CD14-positive monocyte (primary cell): ENCODE data around the gene ROBO3. TPM values are rescaled to one million over a fixed set of nuclear protein-coding genes. Genes with fewer than 3 reads are reported as not detected.

Source experiments
- DNase-seq, 3 donors: peaks; one replicate each; pipeline ENCODE4 v3.0.0-alpha.2; 2011 to 2022
- H2AFZ ChIP-seq: 2 replicates; pipeline ENCODE4 v1.6.0; 2012; ENCODE audit warnings: mild to moderate bottlenecking, low read depth, low read length, inconsistent platforms; ENCODE audit not compliant: insufficient read depth, poor library complexity, severe bottlenecking
- H3K27ac ChIP-seq, 2 donors: 1 replicate in 1 of 2; 2 replicates in 1 of 2; pipeline ENCODE4 v1.5.1; 2012 to 2013; ENCODE audit warnings: low read length in 2 of 2, control low read depth in 1 of 2, inconsistent platforms in 1 of 2, low read depth in 1 of 2, mild to moderate bottlenecking in 1 of 2
- H3K27me3 ChIP-seq, 2 donors: one replicate each; pipeline versions ENCODE4 v1.6.0 to v1.6.1; 2011 to 2013; ENCODE audit warnings: low read length in 2 of 2; ENCODE audit not compliant: control insufficient read depth in 2 of 2, insufficient read depth in 2 of 2
- H3K36me3 ChIP-seq, 2 donors: replicated peaks in 1 of 2; 1 replicate in 1 of 2; 2 replicates in 1 of 2; pipeline versions ENCODE4 v1.5.1 to v1.6.1; 2012 to 2013; ENCODE audit warnings: low read length in 2 of 2, control low read depth in 1 of 2, inconsistent platforms in 1 of 2, mild to moderate bottlenecking in 1 of 2; ENCODE audit not compliant: insufficient read depth in 2 of 2, control insufficient read depth in 1 of 2
- H3K4me1 ChIP-seq, 2 donors: 1 replicate in 1 of 2; 2 replicates in 1 of 2; pipeline versions ENCODE4 v1.5.1 to v1.6.1; 2012 to 2013; ENCODE audit warnings: low read length in 2 of 2, control low read depth in 1 of 2, inconsistent platforms in 1 of 2, mild to moderate bottlenecking in 1 of 2, moderate library complexity in 1 of 2; ENCODE audit not compliant: insufficient read depth in 2 of 2, control insufficient read depth in 1 of 2
- H3K4me2 ChIP-seq: replicated peaks from 2 replicates; pipeline ENCODE3; 2012; ENCODE audit warnings: low read length, moderate library complexity, mild to moderate bottlenecking; ENCODE audit not compliant: poor library complexity, severe bottlenecking; ENCODE audit errors: extremely low read depth
- H3K4me3 ChIP-seq, 3 experiments: fragments of 200-600 bp in 1 of 3; sonication (generic) in 1 of 3; replicated peaks in 1 of 3; 1 replicate in 2 of 3; 2 replicates in 1 of 3; pipeline ENCODE4 v1.5.1; 2011 to 2013; ENCODE audit warnings: low read length in 3 of 3, mild to moderate bottlenecking in 3 of 3, control low read depth in 2 of 3, low read depth in 2 of 3, inconsistent platforms in 1 of 3, moderate library complexity in 1 of 3
- H3K79me2 ChIP-seq: 2 replicates; pipeline ENCODE4 v1.6.0; 2012; ENCODE audit warnings: mild to moderate bottlenecking, control low read depth, inconsistent platforms, low read length, moderate library complexity; ENCODE audit not compliant: insufficient read depth
- H3K9ac ChIP-seq: 2 replicates; pipeline ENCODE4 v1.6.0; 2017; ENCODE audit warnings: low read length, mild to moderate bottlenecking; ENCODE audit not compliant: insufficient read depth, poor library complexity, severe bottlenecking
- H3K9me3 ChIP-seq, 2 donors: replicated peaks in 1 of 2; 1 replicate in 1 of 2; 2 replicates in 1 of 2; pipeline versions ENCODE4 v1.5.1 to v1.6.1; 2012 to 2013; ENCODE audit warnings: low read length in 2 of 2, control low read depth in 1 of 2; ENCODE audit not compliant: control insufficient read depth in 1 of 2, insufficient read depth in 1 of 2
- H4K20me1 ChIP-seq: 2 replicates; pipeline ENCODE4 v1.6.0; 2012; ENCODE audit warnings: mild to moderate bottlenecking, low read length, control low read depth, moderate library complexity; ENCODE audit not compliant: insufficient read depth
- H3K27ac Mint-ChIP-seq, 7 donors: one replicate each; pipeline ENCODE4 v1.8.0; 2020; ENCODE audit warnings: mild to moderate bottlenecking in 7 of 7, mixed read lengths in 7 of 7, moderate library complexity in 6 of 7, inconsistent platforms in 2 of 7
- H3K27me3 Mint-ChIP-seq, 3 donors: one replicate each; pipeline ENCODE4 v1.8.0; 2021 to 2022; ENCODE audit warnings: low read depth in 3 of 3, mild to moderate bottlenecking in 3 of 3, mixed read lengths in 3 of 3, moderate library complexity in 3 of 3, inconsistent platforms in 1 of 3
- H3K36me3 Mint-ChIP-seq, 2 donors: one replicate each; pipeline ENCODE4 v1.8.0; 2020; ENCODE audit warnings: mixed read lengths in 2 of 2, inconsistent platforms in 1 of 2, mild to moderate bottlenecking in 1 of 2
- H3K4me1 Mint-ChIP-seq: one replicate; pipeline ENCODE4 v1.8.0; 2020; ENCODE audit warnings: mild to moderate bottlenecking, mixed read lengths
- H3K4me3 Mint-ChIP-seq, 2 donors: one replicate each; pipeline ENCODE4 v1.8.0; 2020; ENCODE audit warnings: mild to moderate bottlenecking in 2 of 2, mixed read lengths in 2 of 2, moderate library complexity in 1 of 2
- H3K9me3 Mint-ChIP-seq, 7 donors: one replicate each; pipeline ENCODE4 v1.8.0; 2020 to 2022; ENCODE audit warnings: mixed read lengths in 7 of 7, mild to moderate bottlenecking in 6 of 7, moderate library complexity in 6 of 7, inconsistent platforms in 2 of 7
- CTCF ChIP-seq: fragments of 200-600 bp; IDR thresholded peaks from one replicate; pipeline ENCODE4 v1.8.0; 2022; ENCODE audit warnings: antibody characterized with exemption, mild to moderate bottlenecking
- WGBS: methylation state at CpG from one replicate; pipeline ENCODE4 v1.1.5; 2013; ENCODE audit warnings: missing lambda C conversion rate; ENCODE audit not compliant: insufficient coverage; 5-methylcytosine and 5-hydroxymethylcytosine counted together
- intact Hi-C, 2 donors: fragments of 100-400 bp; cut with micrococcal nuclease; formaldehyde crosslinking; loops; one replicate each; pipeline versions ENCODE4 v1.15.0 to v1.15.1; 2023
- polyA plus RNA-seq, 3 donors: library from polyadenylated mRNA; depleted of rRNA in 1 of 3; unstranded in 2 of 3; stranded (reverse) in 1 of 3; fragments of 300-500 nt in 2 of 3; fragments of >200 nt in 1 of 3; fragmentation: Illumina TruSeq in 2 of 3; gene quantifications; 1 replicate in 2 of 3; 2 replicates in 1 of 3; pipeline ENCODE4 v1.2.3, GENCODE V29; 2012 to 2021

ROBO3 gene
- polyA plus RNA-seq, 3 donors: 0.39 to 11.6 (median 0.81) TPM

- Mint-ChIP-seq H3K9me3 (no peaks in the 10 kb centered on the region), H3K36me3 (no peaks in the 10 kb centered on the region), H3K4me3 (no peak overlapping the region), H3K4me1 (peaks cover 25% of the 10 kb centered on the region), H3K27ac (no peak overlapping the region), H3K27me3 (peaks cover 2 to 12% (median 3%) of the 10 kb centered on the region in 3 donors)
- H3K27me3 ChIP-seq: peaks cover 0 to under 1% of the 10 kb centered on the region in 2 donors
- H3K79me2 ChIP-seq: no peaks in the 10 kb centered on the region
- TF ChIP-seq CTCF: no peak
- no peak overlapping the region for H3K9ac ChIP-seq
- H3K4me2 ChIP-seq: no peak overlapping the region
- peaks cover 16 to 18% of the 10 kb centered on the region in 2 donors for H3K4me1 ChIP-seq
- 95% methylated on average over 18 of the region's 20 CpGs for WGBS
- DNase-seq: no peak
- no peaks in the 10 kb centered on the region for H3K36me3 ChIP-seq
- H3K4me3 ChIP-seq: no peak overlapping the region
- H3K9me3 ChIP-seq: no peaks in the 10 kb centered on the region
- no peak overlapping the region for H2AFZ ChIP-seq
- no peak overlapping the region for H3K27ac ChIP-seq
- no peaks in the 10 kb centered on the region for H4K20me1 ChIP-seq
- intact Hi-C loops: no loop called here
Observed at GRCh38 chr11:124895471-124895971, 30.3 kb downstream of the ROBO3 start.

GRCh38 chr11:124896071-124896750, 31.0 kb downstream of the ROBO3 start:
- intact Hi-C loops: no loop called here
- Histone ChIP-seq H3K4me3 (no peak overlapping the region), H3K27me3 (peaks cover 0 to 2% of the 10 kb centered on the region in 2 donors), H2AFZ (no peak overlapping the region), H3K79me2 (no peaks in the 10 kb centered on the region), H3K27ac (no peak overlapping the region), H3K9ac (no peak overlapping the region), H3K4me1 (peaks cover 16 to 18% of the 10 kb centered on the region in 2 donors), H3K36me3 (no peaks in the 10 kb centered on the region), H3K9me3 (no peaks in the 10 kb centered on the region), H4K20me1 (no peaks in the 10 kb centered on the region), H3K4me2 (no peak overlapping the region)
- Mint-ChIP-seq H3K27me3 (peaks cover 2 to 12% (median 3%) of the 10 kb centered on the region in 3 donors), H3K4me1 (peaks cover 25% of the 10 kb centered on the region), H3K9me3 (no peaks in the 10 kb centered on the region), H3K36me3 (no peaks in the 10 kb centered on the region), H3K4me3 (no peak overlapping the region), H3K27ac (no peak overlapping the region)
- no peak for TF ChIP-seq CTCF
- 97% methylated on average over 6 of the region's 16 CpGs for WGBS
- no peak for DNase-seq
